ENCODE data around the gene WWC2.
A peak's percentile ranks its signal among the peaks of the same experiment; 100 is the strongest.
"Not testable (repeated sequence)": the region's sequence is repeated elsewhere in the genome, so short reads cannot be mapped to it uniquely, and the experiment has no call there.

The WWC2 gene

DNA sequence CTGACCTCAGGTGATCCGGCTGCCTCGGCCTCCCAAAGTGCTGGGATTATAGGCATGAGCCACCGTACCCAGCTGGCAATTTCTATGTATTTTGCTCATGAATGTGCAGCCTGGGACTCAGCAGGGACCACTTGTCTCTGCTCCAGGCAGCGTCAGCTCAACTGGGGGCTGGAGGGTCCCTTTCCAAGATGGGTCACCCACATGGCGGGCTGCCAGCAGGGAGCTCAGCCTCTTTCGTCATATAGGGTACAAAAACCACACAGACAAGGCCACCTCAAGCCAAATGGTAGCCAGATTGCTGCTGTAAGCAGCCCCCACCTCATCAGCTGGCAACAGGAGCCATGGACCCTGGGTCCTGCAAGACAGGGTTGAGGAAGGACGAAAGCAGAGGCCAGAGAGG lies 225.6 kb downstream of the WWC2 start:
- Histone ChIP-seq H3K36me3 (ENCODE audit: control insufficient read depth in 2 of 2, insufficient read depth in 1 of 2, low read length in 2 of 2) (no peaks in the 10 kb centered on the region), H3K4me3 (ENCODE audit: low read depth, low read length) (no peak overlapping the region), H3K4me1 (ENCODE audit: control insufficient read depth, insufficient read depth, low read length) (no peaks in the 10 kb centered on the region), H3K9me3 (ENCODE audit: control insufficient read depth, insufficient read depth, low read depth, low read length) (no peaks in the 10 kb centered on the region), H3K27ac (ENCODE audit: extremely low read depth, low read depth, low read length) (no peak overlapping the region)
- no peak for TF ChIP-seq ZNF785 (tag by site-specific recombination; IDR thresholded peaks at IDR 0.05)
- no peak for TF ChIP-seq ZNF394 (tag by site-specific recombination; IDR thresholded peaks at IDR 0.05; ENCODE audit: borderline replicate concordance)
- no peak for TF ChIP-seq ZSCAN16 (tag by site-specific recombination; IDR thresholded peaks at IDR 0.05)
- TF ChIP-seq, protein P1, sequence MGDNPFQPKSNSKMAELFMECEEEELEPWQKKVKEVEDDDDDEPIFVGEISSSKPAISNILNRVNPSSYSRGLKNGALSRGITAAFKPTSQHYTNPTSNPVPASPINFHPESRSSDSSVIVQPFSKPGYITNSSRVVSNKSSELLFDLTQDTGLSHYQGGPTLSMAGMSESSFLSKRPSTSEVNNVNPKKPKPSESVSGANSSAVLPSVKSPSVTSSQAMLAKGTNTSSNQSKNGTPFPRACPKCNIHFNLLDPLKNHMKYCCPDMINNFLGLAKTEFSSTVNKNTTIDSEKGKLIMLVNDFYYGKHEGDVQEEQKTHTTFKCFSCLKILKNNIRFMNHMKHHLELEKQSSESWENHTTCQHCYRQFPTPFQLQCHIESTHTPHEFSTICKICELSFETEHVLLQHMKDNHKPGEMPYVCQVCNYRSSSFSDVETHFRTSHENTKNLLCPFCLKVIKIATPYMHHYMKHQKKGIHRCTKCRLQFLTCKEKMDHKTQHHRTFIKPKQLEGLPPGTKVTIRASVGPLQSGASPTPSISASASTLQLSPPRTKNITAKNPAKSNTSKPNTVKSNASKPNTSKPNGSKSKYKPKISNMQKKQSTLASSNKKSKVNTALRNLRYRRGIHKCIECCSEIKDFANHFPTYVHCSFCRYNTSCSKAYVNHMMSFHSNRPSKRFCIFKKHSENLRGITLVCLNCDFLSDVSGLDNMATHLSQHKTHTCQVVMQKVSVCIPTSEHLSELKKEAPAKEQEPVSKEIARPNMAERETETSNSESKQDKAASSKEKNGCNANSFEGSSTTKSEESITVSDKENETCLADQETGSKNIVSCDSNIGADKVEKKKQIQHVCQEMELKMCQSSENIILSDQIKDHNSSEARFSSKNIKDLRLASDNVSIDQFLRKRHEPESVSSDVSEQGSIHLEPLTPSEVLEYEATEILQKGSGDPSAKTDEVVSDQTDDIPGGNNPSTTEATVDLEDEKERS (tag by site-specific recombination; IDR thresholded peaks at IDR 0.05), result no peak
- no peak for TF ChIP-seq ZNF24 (tag by site-specific recombination; IDR thresholded peaks at IDR 0.05)
- TF ChIP-seq, protein P2, sequence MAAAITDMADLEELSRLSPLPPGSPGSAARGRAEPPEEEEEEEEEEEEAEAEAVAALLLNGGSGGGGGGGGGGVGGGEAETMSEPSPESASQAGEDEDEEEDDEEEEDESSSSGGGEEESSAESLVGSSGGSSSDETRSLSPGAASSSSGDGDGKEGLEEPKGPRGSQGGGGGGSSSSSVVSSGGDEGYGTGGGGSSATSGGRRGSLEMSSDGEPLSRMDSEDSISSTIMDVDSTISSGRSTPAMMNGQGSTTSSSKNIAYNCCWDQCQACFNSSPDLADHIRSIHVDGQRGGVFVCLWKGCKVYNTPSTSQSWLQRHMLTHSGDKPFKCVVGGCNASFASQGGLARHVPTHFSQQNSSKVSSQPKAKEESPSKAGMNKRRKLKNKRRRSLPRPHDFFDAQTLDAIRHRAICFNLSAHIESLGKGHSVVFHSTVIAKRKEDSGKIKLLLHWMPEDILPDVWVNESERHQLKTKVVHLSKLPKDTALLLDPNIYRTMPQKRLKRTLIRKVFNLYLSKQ (tag by site-specific recombination; IDR thresholded peaks at IDR 0.05; ENCODE audit: borderline replicate concordance), result no peak
- no peak for TF ChIP-seq ZBTB8A (tag by site-specific recombination; IDR thresholded peaks at IDR 0.05)
- TF ChIP-seq ZNF324 (tag by site-specific recombination; IDR thresholded peaks at IDR 0.05), result no peak
- TF ChIP-seq ZNF530 (tag by site-specific recombination; IDR thresholded peaks at IDR 0.05; ENCODE audit: low read depth), result no peak
- TF ChIP-seq ZNF121 (tag by site-specific recombination; IDR thresholded peaks at IDR 0.05), result no peak
- TF ChIP-seq ZNF426 (tag by site-specific recombination; IDR thresholded peaks at IDR 0.05), result no peak
- no peak for TF ChIP-seq ZSCAN5A (tag by site-specific recombination; IDR thresholded peaks at IDR 0.05)
- TF ChIP-seq ZNF529 (tag by site-specific recombination; IDR thresholded peaks at IDR 0.05; ENCODE audit: insufficient replicate concordance), result no peak
- no peak for TF ChIP-seq ZBTB7A (tag by site-specific recombination; IDR thresholded peaks at IDR 0.05; ENCODE audit: low read depth)
- no peak for TF ChIP-seq ZNF2 (tag by site-specific recombination; IDR thresholded peaks at IDR 0.05)
- POLR2A ChIA-PET, result no interaction called here
- CTCF ChIA-PET, result interaction anchor here (0.9 kb wide), 1 partner anchor 83 kb away, joined by 3 read pairs; no protein-coding TSS in a partner anchor

DNA sequence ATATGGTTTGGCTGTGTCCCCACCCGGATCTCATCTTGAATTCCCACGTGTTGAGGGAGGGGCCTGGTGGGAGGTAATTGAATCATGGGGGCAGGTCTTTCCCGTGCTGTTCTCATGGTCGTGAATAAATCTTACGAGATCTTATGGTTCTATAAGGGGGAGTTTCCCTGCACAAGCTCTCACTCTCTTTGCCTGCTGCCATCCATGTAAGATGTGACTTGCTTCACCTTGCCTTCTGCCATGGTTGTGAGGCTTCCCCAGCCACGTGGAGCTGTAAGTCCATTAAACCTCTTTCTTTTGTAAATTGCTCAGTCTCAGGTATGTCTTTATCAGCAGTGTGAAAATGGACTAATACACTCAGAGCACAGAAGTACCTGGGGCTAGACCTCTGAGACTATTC lies 227.3 kb downstream of the WWC2 start:
- TF ChIP-seq SETDB1 (IDR thresholded peaks at IDR 0.05; ENCODE audit: insufficient read length, low read length), result peak; percentile 88

DNA sequence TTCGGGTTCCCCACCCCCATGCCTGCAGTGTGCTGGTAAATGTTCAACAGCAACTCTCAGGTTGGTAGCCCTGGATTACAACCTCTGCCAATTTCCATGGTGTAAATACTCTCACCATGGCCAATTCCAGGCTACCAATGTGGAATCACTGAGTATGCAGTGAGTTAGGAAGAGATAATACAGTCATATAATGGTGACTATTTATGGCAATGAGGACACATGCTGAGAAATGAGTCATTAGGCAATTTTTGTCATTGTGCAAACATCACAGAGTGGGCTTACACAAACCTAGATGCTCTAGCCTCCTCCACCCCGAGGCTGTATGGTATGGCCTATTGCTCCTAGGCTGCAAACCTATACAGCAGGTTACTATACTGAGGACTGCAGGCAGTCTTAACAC lies 227.8 kb downstream of the WWC2 start:
- no peaks in the 10 kb centered on the region for H3K4me1 ChIP-seq (ENCODE audit: control insufficient read depth, insufficient read depth, low read length)
- no peak overlapping the region for H3K27ac ChIP-seq (ENCODE audit: extremely low read depth, low read depth, low read length)
- no peaks in the 10 kb centered on the region for H3K9me3 ChIP-seq (ENCODE audit: control insufficient read depth, insufficient read depth, low read depth, low read length)
- CTCF ChIA-PET, result no interaction called here
- POLR2A ChIA-PET, result interaction anchor here (0.7 kb wide), 1 partner anchor 1133 kb away, joined by 3 read pairs; no protein-coding TSS in a partner anchor
- no peaks in the 10 kb centered on the region for H3K36me3 ChIP-seq (ENCODE audit: control insufficient read depth in 2 of 2, insufficient read depth in 1 of 2, low read length in 2 of 2)
- no peak overlapping the region for H3K4me3 ChIP-seq (ENCODE audit: low read depth, low read length)
- peak; percentile 99 for TF ChIP-seq ZNF112 (tag by site-specific recombination; IDR thresholded peaks at IDR 0.05)
- TF ChIP-seq ZNF629 (tag by site-specific recombination; IDR thresholded peaks at IDR 0.05), result 0 out of 2 replicates have a peak, but pooled peaks have one; percentile 12
- TF ChIP-seq, protein P3, sequence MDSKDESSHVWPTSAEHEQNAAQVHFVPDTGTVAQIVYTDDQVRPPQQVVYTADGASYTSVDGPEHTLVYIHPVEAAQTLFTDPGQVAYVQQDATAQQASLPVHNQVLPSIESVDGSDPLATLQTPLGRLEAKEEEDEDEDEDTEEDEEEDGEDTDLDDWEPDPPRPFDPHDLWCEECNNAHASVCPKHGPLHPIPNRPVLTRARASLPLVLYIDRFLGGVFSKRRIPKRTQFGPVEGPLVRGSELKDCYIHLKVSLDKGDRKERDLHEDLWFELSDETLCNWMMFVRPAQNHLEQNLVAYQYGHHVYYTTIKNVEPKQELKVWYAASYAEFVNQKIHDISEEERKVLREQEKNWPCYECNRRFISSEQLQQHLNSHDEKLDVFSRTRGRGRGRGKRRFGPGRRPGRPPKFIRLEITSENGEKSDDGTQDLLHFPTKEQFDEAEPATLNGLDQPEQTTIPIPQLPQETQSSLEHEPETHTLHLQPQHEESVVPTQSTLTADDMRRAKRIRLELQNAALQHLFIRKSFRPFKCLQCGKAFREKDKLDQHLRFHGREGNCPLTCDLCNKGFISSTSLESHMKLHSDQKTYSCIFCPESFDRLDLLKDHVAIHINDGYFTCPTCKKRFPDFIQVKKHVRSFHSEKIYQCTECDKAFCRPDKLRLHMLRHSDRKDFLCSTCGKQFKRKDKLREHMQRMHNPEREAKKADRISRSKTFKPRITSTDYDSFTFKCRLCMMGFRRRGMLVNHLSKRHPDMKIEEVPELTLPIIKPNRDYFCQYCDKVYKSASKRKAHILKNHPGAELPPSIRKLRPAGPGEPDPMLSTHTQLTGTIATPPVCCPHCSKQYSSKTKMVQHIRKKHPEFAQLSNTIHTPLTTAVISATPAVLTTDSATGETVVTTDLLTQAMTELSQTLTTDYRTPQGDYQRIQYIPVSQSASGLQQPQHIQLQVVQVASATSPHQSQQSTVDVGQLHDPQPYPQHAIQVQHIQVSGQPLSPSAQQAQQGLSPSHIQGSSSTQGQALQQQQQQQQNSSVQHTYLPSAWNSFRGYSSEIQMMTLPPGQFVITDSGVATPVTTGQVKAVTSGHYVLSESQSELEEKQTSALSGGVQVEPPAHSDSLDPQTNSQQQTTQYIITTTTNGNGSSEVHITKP (tag by site-specific recombination; IDR thresholded peaks at IDR 0.05), result peak; percentile 51
- 0 out of 2 replicates have a peak, but pooled peaks have one; percentile 15 for TF ChIP-seq ZNF660 (tag by site-specific recombination; IDR thresholded peaks at IDR 0.05)
- TF ChIP-seq, protein P4, sequence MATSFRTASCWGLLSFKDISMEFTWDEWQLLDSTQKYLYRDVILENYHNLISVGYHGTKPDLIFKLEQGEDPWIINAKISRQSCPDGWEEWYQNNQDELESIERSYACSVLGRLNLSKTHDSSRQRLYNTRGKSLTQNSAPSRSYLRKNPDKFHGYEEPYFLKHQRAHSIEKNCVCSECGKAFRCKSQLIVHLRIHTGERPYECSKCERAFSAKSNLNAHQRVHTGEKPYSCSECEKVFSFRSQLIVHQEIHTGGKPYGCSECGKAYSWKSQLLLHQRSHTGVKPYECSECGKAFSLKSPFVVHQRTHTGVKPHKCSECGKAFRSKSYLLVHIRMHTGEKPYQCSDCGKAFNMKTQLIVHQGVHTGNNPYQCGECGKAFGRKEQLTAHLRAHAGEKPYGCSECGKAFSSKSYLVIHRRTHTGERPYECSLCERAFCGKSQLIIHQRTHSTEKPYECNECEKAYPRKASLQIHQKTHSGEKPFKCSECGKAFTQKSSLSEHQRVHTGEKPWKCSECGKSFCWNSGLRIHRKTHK (tag by site-specific recombination; IDR thresholded peaks at IDR 0.05), result peak; percentile 31; the same call in 1 of the 2 replicates

More for the DNA sequence above, 227.3 kb downstream of the WWC2 start:
- H3K4me1 ChIP-seq (ENCODE audit: control insufficient read depth, insufficient read depth, low read length); H3K9me3 ChIP-seq (ENCODE audit: control insufficient read depth, insufficient read depth, low read depth, low read length); CTCF ChIA-PET; H3K36me3 ChIP-seq (ENCODE audit: control insufficient read depth in 2 of 2, insufficient read depth in 1 of 2, low read length in 2 of 2); H3K27ac ChIP-seq (ENCODE audit: extremely low read depth, low read depth, low read length); POLR2A ChIA-PET; H3K4me3 ChIP-seq (ENCODE audit: low read depth, low read length): not testable (repeated sequence)
